ENCODE results near the gene MROH7.
A peak's percentile ranks its signal among the peaks of the same experiment; 100 is the strongest.

The MROH7 gene

DNA sequence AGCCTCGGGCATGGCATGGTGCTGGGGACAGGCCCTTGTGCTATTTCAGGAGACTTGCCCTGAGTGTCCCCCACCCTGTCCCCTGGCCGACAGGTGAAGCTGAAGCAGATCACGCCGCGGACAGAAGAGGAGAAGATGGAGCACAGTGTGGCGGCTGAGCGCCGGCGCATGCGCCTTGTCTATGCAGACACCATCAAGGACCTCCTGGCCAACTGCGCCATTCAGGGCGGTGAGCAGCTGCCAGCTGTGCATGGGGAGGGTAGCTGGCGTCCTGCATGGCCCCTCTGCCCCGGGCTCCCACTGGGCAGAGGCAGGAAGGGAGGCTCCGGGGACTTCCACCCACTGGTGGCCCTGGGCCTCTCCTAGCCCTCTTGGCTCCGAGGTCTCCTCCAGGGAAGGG, 47.1 kb upstream of the MROH7 start (continued):
- TF ChIP-seq ZBTB48 (tag by site-specific recombination; IDR thresholded peaks at IDR 0.05), result no peak
- TF ChIP-seq ZFP41 (tag by site-specific recombination; IDR thresholded peaks at IDR 0.05; ENCODE audit: borderline replicate concordance), result no peak
- no peak for TF ChIP-seq ZNF335 (tag by site-specific recombination; conservative IDR thresholded peaks at IDR 0.05)
- TF ChIP-seq ZNF792 (tag by site-specific recombination; IDR thresholded peaks at IDR 0.05), result no peak
- no peak for TF ChIP-seq ZNF610 (tag by site-specific recombination; IDR thresholded peaks at IDR 0.05; ENCODE audit: borderline replicate concordance)
- TF ChIP-seq ZNF473 (tag by site-specific recombination; IDR thresholded peaks at IDR 0.05), result no peak
- TF ChIP-seq ZBTB21 (tag by site-specific recombination; IDR thresholded peaks at IDR 0.05), result no peak
- no peak for TF ChIP-seq SCRT1 (tag by site-specific recombination; IDR thresholded peaks at IDR 0.05; ENCODE audit: borderline replicate concordance)
- TF ChIP-seq ZSCAN23 (tag by site-specific recombination; IDR thresholded peaks at IDR 0.05), result no peak

DNA sequence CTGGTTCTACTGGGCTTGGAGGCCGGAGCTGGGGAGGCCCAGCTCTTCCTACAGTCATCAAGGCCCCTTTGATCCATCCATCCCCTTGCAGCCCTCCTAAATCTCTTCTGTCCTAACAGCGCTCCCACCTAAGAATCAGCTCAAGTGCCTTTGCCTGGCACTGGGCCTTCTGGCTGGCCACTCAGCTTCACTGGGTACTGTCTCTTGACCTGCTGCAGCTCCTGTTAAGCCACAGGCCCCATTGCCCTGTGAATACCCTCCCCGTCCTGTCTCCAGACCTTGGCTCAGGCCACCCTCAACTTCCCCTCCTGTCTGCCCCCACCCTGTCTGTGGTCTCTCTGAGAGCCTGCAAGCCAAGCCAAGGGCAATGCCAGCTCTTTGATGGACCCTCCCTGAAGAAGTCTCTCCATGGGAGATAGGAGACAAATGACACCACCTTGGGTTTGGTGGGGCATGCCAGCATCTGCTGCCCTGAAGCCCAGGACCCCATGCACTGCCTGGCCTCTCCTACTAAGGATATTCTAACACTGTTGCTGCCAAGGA, 45.6 kb upstream of the MROH7 start:
- Histone ChIP-seq H3K9me3 (ENCODE audit: control insufficient read depth, insufficient read depth, low read depth, low read length) (no peaks in the 10 kb centered on the region), H3K27ac (ENCODE audit: extremely low read depth, low read depth, low read length) (no peak overlapping the region), H3K36me3 (ENCODE audit: control insufficient read depth in 2 of 2, insufficient read depth in 1 of 2, low read length in 2 of 2) (no peaks in the 10 kb centered on the region), H3K4me1 (ENCODE audit: control insufficient read depth, insufficient read depth, low read length) (no peaks in the 10 kb centered on the region), H3K4me3 (ENCODE audit: low read depth, low read length) (no peak overlapping the region)
- ChIA-PET POLR2A (no interaction called here), CTCF (no interaction called here)
- TF ChIP-seq ZNF610 (tag by site-specific recombination; IDR thresholded peaks at IDR 0.05; ENCODE audit: borderline replicate concordance), result no peak
- TF ChIP-seq GLIS1 (tag by site-specific recombination; IDR thresholded peaks at IDR 0.05), result peak; percentile 44
- TF ChIP-seq, protein P1, sequence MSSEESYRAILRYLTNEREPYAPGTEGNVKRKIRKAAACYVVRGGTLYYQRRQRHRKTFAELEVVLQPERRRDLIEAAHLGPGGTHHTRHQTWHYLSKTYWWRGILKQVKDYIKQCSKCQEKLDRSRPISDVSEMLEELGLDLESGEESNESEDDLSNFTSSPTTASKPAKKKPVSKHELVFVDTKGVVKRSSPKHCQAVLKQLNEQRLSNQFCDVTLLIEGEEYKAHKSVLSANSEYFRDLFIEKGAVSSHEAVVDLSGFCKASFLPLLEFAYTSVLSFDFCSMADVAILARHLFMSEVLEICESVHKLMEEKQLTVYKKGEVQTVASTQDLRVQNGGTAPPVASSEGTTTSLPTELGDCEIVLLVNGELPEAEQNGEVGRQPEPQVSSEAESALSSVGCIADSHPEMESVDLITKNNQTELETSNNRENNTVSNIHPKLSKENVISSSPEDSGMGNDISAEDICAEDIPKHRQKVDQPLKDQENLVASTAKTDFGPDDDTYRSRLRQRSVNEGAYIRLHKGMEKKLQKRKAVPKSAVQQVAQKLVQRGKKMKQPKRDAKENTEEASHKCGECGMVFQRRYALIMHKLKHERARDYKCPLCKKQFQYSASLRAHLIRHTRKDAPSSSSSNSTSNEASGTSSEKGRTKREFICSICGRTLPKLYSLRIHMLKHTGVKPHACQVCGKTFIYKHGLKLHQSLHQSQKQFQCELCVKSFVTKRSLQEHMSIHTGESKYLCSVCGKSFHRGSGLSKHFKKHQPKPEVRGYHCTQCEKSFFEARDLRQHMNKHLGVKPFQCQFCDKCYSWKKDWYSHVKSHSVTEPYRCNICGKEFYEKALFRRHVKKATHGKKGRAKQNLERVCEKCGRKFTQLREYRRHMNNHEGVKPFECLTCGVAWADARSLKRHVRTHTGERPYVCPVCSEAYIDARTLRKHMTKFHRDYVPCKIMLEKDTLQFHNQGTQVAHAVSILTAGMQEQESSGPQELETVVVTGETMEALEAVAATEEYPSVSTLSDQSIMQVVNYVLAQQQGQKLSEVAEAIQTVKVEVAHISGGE (tag by site-specific recombination; conservative IDR thresholded peaks at IDR 0.05; ENCODE audit: low read depth), result no peak
- no peak for TF ChIP-seq ZNF202 (tag by site-specific recombination; IDR thresholded peaks at IDR 0.05; ENCODE audit: borderline replicate concordance)
- TF ChIP-seq, protein P2, sequence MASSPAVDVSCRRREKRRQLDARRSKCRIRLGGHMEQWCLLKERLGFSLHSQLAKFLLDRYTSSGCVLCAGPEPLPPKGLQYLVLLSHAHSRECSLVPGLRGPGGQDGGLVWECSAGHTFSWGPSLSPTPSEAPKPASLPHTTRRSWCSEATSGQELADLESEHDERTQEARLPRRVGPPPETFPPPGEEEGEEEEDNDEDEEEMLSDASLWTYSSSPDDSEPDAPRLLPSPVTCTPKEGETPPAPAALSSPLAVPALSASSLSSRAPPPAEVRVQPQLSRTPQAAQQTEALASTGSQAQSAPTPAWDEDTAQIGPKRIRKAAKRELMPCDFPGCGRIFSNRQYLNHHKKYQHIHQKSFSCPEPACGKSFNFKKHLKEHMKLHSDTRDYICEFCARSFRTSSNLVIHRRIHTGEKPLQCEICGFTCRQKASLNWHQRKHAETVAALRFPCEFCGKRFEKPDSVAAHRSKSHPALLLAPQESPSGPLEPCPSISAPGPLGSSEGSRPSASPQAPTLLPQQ (tag by site-specific recombination; IDR thresholded peaks at IDR 0.05), result no peak
- TF ChIP-seq SP2 (tag by site-specific recombination; IDR thresholded peaks at IDR 0.05), result no peak
- no peak for TF ChIP-seq ZNF175 (tag by site-specific recombination; IDR thresholded peaks at IDR 0.05)
- no peak for TF ChIP-seq OVOL3 (tag by site-specific recombination; IDR thresholded peaks at IDR 0.05)

DNA sequence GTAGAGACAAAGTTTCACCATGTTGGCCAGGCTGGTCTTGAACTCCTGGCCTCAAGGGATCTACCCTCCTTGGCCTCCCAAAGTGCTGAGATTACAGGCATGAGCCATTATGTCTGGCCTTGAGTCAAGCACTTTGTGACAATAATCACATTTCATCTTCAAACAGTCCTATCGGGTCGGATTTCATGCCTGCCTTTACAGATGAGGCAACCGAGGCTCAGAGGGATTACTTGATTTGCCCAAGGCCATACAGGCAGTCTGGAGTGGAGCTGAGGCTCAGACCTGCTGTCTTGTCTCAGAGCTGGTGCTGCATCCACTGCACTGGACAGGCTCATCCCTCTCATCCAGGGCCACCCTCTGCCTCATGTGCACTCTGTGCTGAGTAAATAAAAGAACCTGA, 44.8 kb upstream of the MROH7 start:
- no peaks in the 10 kb centered on the region for H3K36me3 ChIP-seq (ENCODE audit: control insufficient read depth in 2 of 2, insufficient read depth in 1 of 2, low read length in 2 of 2)
- H3K9me3 ChIP-seq (ENCODE audit: control insufficient read depth, insufficient read depth, low read depth, low read length), result no peaks in the 10 kb centered on the region
- no peak overlapping the region for H3K4me3 ChIP-seq (ENCODE audit: low read depth, low read length)
- POLR2A ChIA-PET, result no interaction called here
- CTCF ChIA-PET, result no interaction called here
- TF ChIP-seq OVOL3 (tag by site-specific recombination; IDR thresholded peaks at IDR 0.05), result no peak
- 0 out of 2 replicates have a peak, but pooled peaks have one; percentile 12 for TF ChIP-seq GFI1B (tag by site-specific recombination; IDR thresholded peaks at IDR 0.05)
- TF ChIP-seq ZEB2 (tag by site-specific recombination; IDR thresholded peaks at IDR 0.05), result peak; percentile 45; the same call in 1 of the 2 replicates
- TF ChIP-seq ZNF580 (tag by site-specific recombination; IDR thresholded peaks at IDR 0.05), result peak; percentile 75; the same call in 1 of the 2 replicates
- no peak overlapping the region for H3K27ac ChIP-seq (ENCODE audit: extremely low read depth, low read depth, low read length)
- H3K4me1 ChIP-seq (ENCODE audit: control insufficient read depth, insufficient read depth, low read length), result no peaks in the 10 kb centered on the region
